ENCODE measurements around the gene SERPINB8. TPM values are rescaled to one million over a fixed set of nuclear protein-coding genes. Genes with fewer than 3 reads are reported as not detected.
"Not testable (repeated sequence)": the region's sequence is repeated elsewhere in the genome, so short reads cannot be mapped to it uniquely, and the experiment has no call there.

SERPINB8 gene
- total RNA-seq, 4 donors from 2014 or later = 47.3 to 64.2 (median 60.5) TPM

- TF ChIP-seq CTCF (IDR thresholded peaks at IDR 0.05) = peak; percentile 43 to 73
- TF ChIP-seq POLR2AphosphoS5 (IDR thresholded peaks at IDR 0.05) = no peak
- under 1% methylated on average over 27 of the region's 54 CpGs for WGBS
- Histone ChIP-seq H3K4me1 (peaks cover 14% of the 10 kb centered on the region), H3K9me3 (no peaks in the 10 kb centered on the region), H3K27me3 (peaks cover 8% of the 10 kb centered on the region), H3K36me3 (no peaks in the 10 kb centered on the region), H3K27ac (no peak overlapping the region), H3K4me3 (peak overlapping the region; percentile 64)
- DNase-seq (ENCODE audit: low spot score in 2 of 2) = peak; percentile 89 to 90
These were observed 33.5 kb upstream of the SERPINB8 start for GRCh38 chr18:63936156-63936931.

- DNase-seq (ENCODE audit: low spot score in 2 of 2) = no peak
- no peak overlapping the region for H3K27ac ChIP-seq
- TF ChIP-seq POLR2AphosphoS5 (IDR thresholded peaks at IDR 0.05) (no peak), EP300 (IDR thresholded peaks at IDR 0.05) (no peak), POLR2A (IDR thresholded peaks at IDR 0.05) (no peak), CTCF (IDR thresholded peaks at IDR 0.05) (no peak)
- H3K36me3 ChIP-seq = no peaks in the 10 kb centered on the region
- H3K4me3 ChIP-seq = peak overlapping the region; percentile 64
- no peaks in the 10 kb centered on the region for H3K9me3 ChIP-seq
- WGBS = 49% methylated on average over 15 of the region's 19 CpGs
- H3K4me1 ChIP-seq = peaks cover 14% of the 10 kb centered on the region
- peaks cover 8% of the 10 kb centered on the region for H3K27me3 ChIP-seq
These were observed 32.9 kb upstream of the SERPINB8 start for GRCh38 chr18:63936932-63937393.

- 98% methylated on average over 8 of the region's 8 CpGs for WGBS
- Histone ChIP-seq H3K4me3 (no peak overlapping the region), H3K9me3 (no peaks in the 10 kb centered on the region), H3K27me3 (peaks cover 8% of the 10 kb centered on the region), H3K36me3 (no peaks in the 10 kb centered on the region), H3K4me1 (peaks cover 14% of the 10 kb centered on the region), H3K27ac (no peak overlapping the region)
- TF ChIP-seq POLR2AphosphoS5 (IDR thresholded peaks at IDR 0.05) = no peak
- TF ChIP-seq CTCF (IDR thresholded peaks at IDR 0.05) = no peak
- no peak for TF ChIP-seq EP300 (IDR thresholded peaks at IDR 0.05)
- TF ChIP-seq POLR2A (IDR thresholded peaks at IDR 0.05) = no peak
- DNase-seq (ENCODE audit: low spot score in 2 of 2) = no peak
These were observed 29.9 kb upstream of the SERPINB8 start for GRCh38 chr18:63940008-63940407.

DNA sequence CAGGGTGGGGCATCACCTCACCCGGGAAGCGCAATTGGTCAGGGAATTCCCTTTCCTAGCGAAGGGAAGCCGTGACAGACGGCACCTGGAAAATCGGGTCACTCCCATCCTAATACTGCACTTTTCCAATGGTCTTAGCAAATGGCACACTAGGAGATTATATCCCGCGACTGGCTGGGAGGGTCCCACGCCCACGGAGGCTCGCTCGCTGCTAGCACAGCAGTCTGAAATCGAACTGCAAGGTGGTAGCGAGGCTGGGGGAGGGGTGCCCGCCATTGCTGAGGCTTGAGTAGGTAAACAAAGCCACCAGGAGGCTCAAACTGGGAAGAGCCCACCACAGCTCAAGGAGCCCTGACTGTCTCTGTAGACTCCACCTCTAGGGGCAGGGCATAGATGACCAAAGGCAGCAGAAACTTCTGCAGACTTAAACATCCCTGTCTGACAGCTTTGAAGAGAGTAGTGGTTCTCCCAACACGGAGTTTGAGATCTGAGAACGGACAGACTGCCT, 29.3 kb upstream of the SERPINB8 start:
- not testable (repeated sequence) for H3K9me3 ChIP-seq; H3K4me3 ChIP-seq; H3K36me3 ChIP-seq; H3K27me3 ChIP-seq; H3K27ac ChIP-seq; DNase-seq (ENCODE audit: low spot score in 2 of 2)
- 82% methylated on average over 15 of the region's 17 CpGs for WGBS
- H3K4me1 ChIP-seq = peaks cover 14% of the 10 kb centered on the region

DNA sequence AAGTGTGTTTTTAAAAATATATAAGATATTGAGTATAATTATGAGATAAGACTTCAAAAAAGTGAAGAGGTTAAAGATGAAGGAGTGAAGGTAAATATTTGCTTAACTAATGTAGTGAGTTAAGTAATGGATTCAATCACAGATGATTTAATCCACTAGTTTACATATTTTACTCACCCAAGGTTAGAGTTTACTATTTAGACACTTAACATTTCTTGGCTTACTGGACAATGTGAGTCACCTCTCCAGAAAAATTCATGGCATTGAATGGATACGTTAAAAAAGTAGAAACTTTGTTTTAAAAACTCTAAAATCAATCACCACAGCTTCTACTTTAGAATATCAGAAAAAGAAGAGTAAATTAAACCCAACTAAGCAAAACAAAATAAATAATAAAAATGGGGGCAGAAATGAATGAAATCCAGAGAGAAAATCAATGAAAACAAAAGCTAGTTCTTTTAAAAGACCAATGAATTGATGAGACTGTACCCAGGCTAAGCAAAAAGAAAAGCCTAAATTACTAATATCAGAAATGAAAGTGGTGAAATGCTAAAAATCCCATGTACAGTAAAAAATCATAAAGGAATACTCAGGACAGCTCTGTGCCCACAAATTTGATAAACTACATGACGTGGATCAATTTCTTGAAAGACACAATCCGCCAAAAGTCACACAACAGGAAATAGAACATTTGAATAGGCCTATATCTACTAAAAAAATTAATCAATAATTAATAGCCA, 22.7 kb upstream of the SERPINB8 start:
- Histone ChIP-seq H3K27me3 (no peaks in the 10 kb centered on the region), H3K9me3 (no peaks in the 10 kb centered on the region), H3K4me3 (no peak overlapping the region), H3K27ac (no peak overlapping the region), H3K4me1 (peaks cover 10% of the 10 kb centered on the region), H3K36me3 (no peaks in the 10 kb centered on the region)
- WGBS = 88% methylated on average over 3 of the region's 3 CpGs
- no peak for DNase-seq (ENCODE audit: low spot score in 2 of 2)
- no peak for TF ChIP-seq POLR2A (IDR thresholded peaks at IDR 0.05)
- TF ChIP-seq EP300 (IDR thresholded peaks at IDR 0.05) = no peak
- TF ChIP-seq POLR2AphosphoS5 (IDR thresholded peaks at IDR 0.05) = no peak
- no peak for TF ChIP-seq CTCF (IDR thresholded peaks at IDR 0.05)
